Uterus (tissue), 4 donors: ENCODE data around the gene ADCY5. TPM values are rescaled to one million over a fixed set of nuclear protein-coding genes. Genes with fewer than 3 reads are reported as not detected.

Experiments used
- DNase-seq, 2 donors: peaks; one replicate each; pipeline ENCODE4 v3.0.0-alpha.2; 2019 to 2020
- H3K27ac ChIP-seq, 2 donors: fragments of 200-600 bp; sonication (generic); 1 replicate in 1 of 2; 2 replicates in 1 of 2; pipeline ENCODE4 v1.5.1; 2016 to 2018
- H3K27me3 ChIP-seq, 2 donors: fragments of 200-600 bp; sonication (generic); one replicate each; pipeline ENCODE4 v1.5.1; 2018 to 2019; ENCODE audit warnings: control low read depth in 1 of 2
- H3K36me3 ChIP-seq, 2 donors: fragments of 200-600 bp; sonication (generic); one replicate each; pipeline ENCODE4 v1.5.1; 2019; ENCODE audit warnings: control low read depth in 1 of 2
- H3K4me1 ChIP-seq, 2 donors: fragments of 200-600 bp; sonication (generic); one replicate each; pipeline ENCODE4 v1.5.1; 2018 to 2019; ENCODE audit warnings: control low read depth in 1 of 2
- H3K4me3 ChIP-seq, 2 donors: fragments of 200-600 bp; sonication (generic); 1 replicate in 1 of 2; 2 replicates in 1 of 2; pipeline ENCODE4 v1.5.1; 2018 to 2019; ENCODE audit warnings: mild to moderate bottlenecking in 1 of 2
- H3K9me3 ChIP-seq, 2 donors: fragments of 200-600 bp; sonication (generic); one replicate each; pipeline ENCODE4 v1.5.1; 2019; ENCODE audit warnings: control low read depth in 1 of 2
- POLR2A ChIP-seq, 2 donors: fragments of 450-650 bp; IDR thresholded peaks; one replicate each; pipeline ENCODE4 v1.6.1; 2016; ENCODE audit warnings: antibody characterized with exemption in 2 of 2, mild to moderate bottlenecking in 1 of 2, moderate library complexity in 1 of 2
- intact Hi-C: fragments of 100-400 bp; cut with DNase I; formaldehyde crosslinking; loops from one replicate; pipeline ENCODE4 v1.15.1; 2023; ENCODE audit warnings: low total_unique reads
- total RNA-seq, 4 donors: library from RNA; depleted of rRNA in 3 of 4; stranded (reverse); fragments of >200 nt in 3 of 4; gene quantifications; one replicate each; pipeline versions ENCODE4 v1.1.0 to v1.2.4, GENCODE V29; 2014 to 2023
- TF ChIP-seq, protein P1 (sequence below), 4 experiments: fragments of 200-600 bp in 2 of 4; fragments of 450-650 bp in 2 of 4; sonication (generic) in 2 of 4; IDR thresholded peaks; one replicate each; pipeline ENCODE4 v1.5.1; 2016 to 2019; ENCODE audit warnings: antibody characterized with exemption in 4 of 4, mild to moderate bottlenecking in 2 of 4, moderate library complexity in 1 of 4
- donor health status: DM: yes; HTN: yes; CAD: no.

ADCY5 gene
- total RNA-seq, 4 donors from 2014 or later: 21.1 to 43.5 (median 34.7) TPM

DNA sequence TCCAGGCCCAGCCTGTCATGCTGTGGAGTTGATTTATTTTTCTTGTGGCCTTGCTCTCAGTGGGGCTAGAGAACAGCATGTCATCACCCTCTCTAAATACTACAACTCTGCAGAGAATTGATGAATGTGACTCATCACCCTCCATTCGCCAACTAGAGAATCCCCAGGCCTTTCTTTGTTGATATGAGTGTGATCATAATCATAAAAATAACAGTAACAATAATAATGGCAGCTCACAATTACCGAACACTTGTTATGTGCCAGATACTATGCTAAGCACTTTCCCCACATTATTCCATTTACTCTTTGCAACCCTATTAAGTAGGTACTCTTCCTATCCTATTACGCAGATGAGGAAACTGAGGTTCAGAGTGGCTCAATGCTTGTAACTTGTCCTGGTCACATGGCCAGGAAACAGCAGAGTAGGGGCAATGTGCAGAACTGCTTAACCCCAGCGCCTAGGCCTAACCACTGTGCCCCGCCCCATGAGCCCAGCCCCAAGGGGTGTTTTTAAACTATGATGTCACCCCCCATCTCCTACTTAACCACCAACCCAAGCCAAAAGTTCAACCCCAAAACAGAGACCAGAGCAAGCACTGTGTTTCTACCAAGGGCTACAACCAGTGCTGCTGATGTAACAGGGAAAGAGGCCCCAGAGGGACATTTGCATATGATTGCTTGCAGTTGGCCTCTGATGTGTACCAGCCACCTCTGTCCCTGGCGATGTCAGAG is 104.5 kb downstream of the ADCY5 start:
- H3K4me1 ChIP-seq: no peaks in the 10 kb centered on the region
- intact Hi-C loops: loop anchor here (10.0 kb wide), 1 partner anchor 110 kb away; no protein-coding TSS in a partner anchor
- DNase-seq: no peak
- TF ChIP-seq, protein P1, sequence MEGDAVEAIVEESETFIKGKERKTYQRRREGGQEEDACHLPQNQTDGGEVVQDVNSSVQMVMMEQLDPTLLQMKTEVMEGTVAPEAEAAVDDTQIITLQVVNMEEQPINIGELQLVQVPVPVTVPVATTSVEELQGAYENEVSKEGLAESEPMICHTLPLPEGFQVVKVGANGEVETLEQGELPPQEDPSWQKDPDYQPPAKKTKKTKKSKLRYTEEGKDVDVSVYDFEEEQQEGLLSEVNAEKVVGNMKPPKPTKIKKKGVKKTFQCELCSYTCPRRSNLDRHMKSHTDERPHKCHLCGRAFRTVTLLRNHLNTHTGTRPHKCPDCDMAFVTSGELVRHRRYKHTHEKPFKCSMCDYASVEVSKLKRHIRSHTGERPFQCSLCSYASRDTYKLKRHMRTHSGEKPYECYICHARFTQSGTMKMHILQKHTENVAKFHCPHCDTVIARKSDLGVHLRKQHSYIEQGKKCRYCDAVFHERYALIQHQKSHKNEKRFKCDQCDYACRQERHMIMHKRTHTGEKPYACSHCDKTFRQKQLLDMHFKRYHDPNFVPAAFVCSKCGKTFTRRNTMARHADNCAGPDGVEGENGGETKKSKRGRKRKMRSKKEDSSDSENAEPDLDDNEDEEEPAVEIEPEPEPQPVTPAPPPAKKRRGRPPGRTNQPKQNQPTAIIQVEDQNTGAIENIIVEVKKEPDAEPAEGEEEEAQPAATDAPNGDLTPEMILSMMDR (IDR thresholded peaks at IDR 0.05): no peak
- no peak for TF ChIP-seq POLR2A (IDR thresholded peaks at IDR 0.05)
- H3K9me3 ChIP-seq: no peaks in the 10 kb centered on the region
- no peak overlapping the region for H3K4me3 ChIP-seq
- no peaks in the 10 kb centered on the region for H3K27me3 ChIP-seq
- H3K27ac ChIP-seq: peak overlapping the region in 1 of 2 donors; percentile 21
- no peaks in the 10 kb centered on the region for H3K36me3 ChIP-seq

DNA sequence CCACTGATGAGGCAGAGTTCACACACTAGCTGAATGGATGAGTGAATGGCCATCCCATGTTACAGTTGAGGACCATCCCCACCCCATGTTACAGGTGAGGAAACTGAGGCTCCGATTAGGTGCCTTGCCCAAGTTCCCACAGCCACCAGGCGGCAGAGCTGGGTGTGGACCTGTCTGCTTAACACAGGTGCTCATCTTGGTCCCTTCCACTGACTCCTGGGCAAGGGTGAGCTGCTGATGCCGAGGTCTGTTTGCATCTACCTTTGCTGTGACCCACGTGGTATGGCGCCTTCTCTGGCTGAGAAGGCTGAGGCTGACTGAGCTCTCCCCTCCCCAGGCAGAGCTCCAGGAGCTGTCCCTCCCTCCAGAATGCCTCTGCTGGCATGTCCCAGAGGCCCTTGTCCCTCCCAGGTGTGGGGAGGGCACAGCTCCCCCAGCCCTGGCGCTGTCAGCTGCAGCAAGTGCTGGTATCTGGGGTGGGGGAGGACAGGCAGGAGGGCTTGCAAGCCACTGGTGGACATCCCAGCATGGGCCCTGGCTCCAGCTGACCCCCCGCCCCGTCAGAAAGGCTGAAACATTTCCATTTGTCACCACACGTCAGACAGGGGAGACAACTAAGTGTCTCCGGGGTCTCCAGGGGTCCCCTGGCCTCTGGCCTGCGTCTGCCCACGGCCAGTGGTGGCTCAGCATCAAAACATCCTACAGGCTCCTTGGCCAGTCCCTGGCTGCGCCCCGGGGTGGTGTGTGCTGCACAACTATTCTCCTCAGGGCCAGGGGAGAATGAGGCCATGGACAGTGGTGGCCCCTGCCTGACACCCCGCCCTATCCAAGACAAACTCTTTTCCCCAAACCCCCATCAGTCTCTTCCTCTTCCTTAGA is 105.4 kb downstream of the ADCY5 start:
- H3K4me1 ChIP-seq: no peaks in the 10 kb centered on the region
- intact Hi-C loops: loop anchor here (10.0 kb wide), 1 partner anchor 111 kb away; no protein-coding TSS in a partner anchor
- DNase-seq: no peak

DNA sequence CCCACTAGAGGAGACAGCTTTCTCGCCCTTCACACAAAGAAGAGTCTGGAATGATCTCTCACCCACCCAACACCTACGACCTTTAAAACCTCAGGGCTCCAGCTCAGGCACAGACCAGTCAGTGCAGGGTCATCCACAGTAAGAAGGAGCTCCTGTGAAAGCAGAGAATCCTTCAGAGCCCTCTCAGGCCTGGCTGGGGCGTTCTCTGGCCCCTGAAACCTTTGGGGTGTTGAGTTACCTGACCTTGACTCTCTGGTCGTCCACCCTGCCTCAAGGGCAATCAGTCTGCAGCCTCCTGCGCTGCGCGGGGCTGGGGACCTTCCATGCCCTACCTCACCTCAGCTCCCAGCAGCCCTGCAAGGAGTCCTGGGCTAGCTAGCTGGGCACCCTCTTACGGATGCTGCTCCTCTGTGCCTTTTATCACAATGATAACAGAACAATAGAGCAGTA is 106.2 kb downstream of the ADCY5 start:
- Histone ChIP-seq H3K36me3 (no peaks in the 10 kb centered on the region), H3K27me3 (no peaks in the 10 kb centered on the region), H3K9me3 (no peaks in the 10 kb centered on the region), H3K4me3 (no peak overlapping the region), H3K27ac (no peak overlapping the region), H3K4me1 (no peaks in the 10 kb centered on the region)
- intact Hi-C loops: loop anchor here (10.0 kb wide), 1 partner anchor 112 kb away; no protein-coding TSS in a partner anchor
- no peak for DNase-seq
- no peak for TF ChIP-seq POLR2A (IDR thresholded peaks at IDR 0.05)
- TF ChIP-seq, protein P1 (IDR thresholded peaks at IDR 0.05): no peak

More for the DNA sequence above, 105.4 kb downstream of the ADCY5 start:
- H3K9me3 ChIP-seq: no peaks in the 10 kb centered on the region
- no peak overlapping the region for H3K4me3 ChIP-seq
- TF ChIP-seq, protein P1 (IDR thresholded peaks at IDR 0.05): no peak
- no peak for TF ChIP-seq POLR2A (IDR thresholded peaks at IDR 0.05)
- H3K27ac ChIP-seq: no peak overlapping the region
- H3K36me3 ChIP-seq: no peaks in the 10 kb centered on the region
- H3K27me3 ChIP-seq: no peaks in the 10 kb centered on the region

DNA sequence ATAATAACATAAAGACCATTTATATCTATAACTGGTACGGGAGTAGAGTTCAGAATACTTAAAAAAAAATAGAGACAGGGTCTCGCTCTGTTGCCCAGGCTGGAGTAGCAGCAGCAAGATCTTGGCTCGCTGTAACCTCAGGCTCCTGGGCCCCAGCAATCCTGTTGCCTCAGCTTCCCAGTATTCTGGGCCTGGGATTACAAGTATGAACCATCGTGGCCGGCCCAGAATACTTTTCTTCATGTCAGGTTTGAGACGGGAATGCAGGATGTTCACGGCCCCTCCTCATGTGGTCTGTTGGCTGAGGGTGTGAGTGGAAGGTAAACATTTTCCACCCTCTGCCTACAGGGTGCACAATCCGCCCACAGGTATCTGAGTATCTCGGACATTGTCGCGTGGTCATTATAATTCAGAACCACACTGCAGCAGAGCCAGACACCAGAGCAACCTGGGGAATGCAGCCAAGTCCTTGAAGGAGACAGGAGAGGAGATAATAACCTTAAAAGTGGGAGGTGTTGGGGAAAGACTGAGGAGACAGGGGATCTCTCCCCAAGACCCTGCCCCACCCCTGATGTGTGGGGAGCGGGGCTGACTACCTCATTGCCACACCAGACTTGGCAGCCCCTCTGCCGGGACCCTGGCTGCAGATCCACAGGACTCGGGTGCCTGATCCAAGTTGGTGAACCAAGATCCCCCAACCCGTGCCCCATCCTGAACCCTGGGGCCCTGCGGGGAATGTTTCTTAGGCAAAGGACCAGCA is 106.8 kb downstream of the ADCY5 start:
- no peak overlapping the region for H3K4me3 ChIP-seq

More for the DNA sequence above, 106.8 kb downstream of the ADCY5 start:
- no peaks in the 10 kb centered on the region for H3K9me3 ChIP-seq
- H3K36me3 ChIP-seq: no peaks in the 10 kb centered on the region
- H3K4me1 ChIP-seq: no peaks in the 10 kb centered on the region
- intact Hi-C loops: loop anchor here (10.0 kb wide), 1 partner anchor 113 kb away; no protein-coding TSS in a partner anchor
- no peak for TF ChIP-seq POLR2A (IDR thresholded peaks at IDR 0.05)
- TF ChIP-seq, protein P1 (IDR thresholded peaks at IDR 0.05): no peak
- H3K27ac ChIP-seq: no peak overlapping the region
- H3K27me3 ChIP-seq: no peaks in the 10 kb centered on the region
- DNase-seq: no peak
